Measurements from ENCODE around the gene C6orf52.

GRCh38 chr6:10662742-10663141, 31.7 kb downstream of the C6orf52 start:
- no peak for TF ChIP-seq CTCF (IDR thresholded peaks at IDR 0.05)
- no peak for TF ChIP-seq POLR2A (IDR thresholded peaks at IDR 0.05)
